Astrocyte (in vitro differentiated cells and primary cell): ENCODE data around the gene ING4.

ENCODE experiments used
- EZH2 ChIP-seq: IDR thresholded peaks from 2 replicates; pipeline ENCODE4 v1.6.1; 2012; ENCODE audit warnings: mild to moderate bottlenecking, low read length, inconsistent platforms; ENCODE audit not compliant: insufficient read depth
- TF ChIP-seq, protein P1 (sequence below): IDR thresholded peaks from 2 replicates; pipeline ENCODE4 v1.5.1; 2011; ENCODE audit warnings: low read depth, mild to moderate bottlenecking, inconsistent platforms, low read length, moderate library complexity; ENCODE audit not compliant: insufficient read depth

DNA sequence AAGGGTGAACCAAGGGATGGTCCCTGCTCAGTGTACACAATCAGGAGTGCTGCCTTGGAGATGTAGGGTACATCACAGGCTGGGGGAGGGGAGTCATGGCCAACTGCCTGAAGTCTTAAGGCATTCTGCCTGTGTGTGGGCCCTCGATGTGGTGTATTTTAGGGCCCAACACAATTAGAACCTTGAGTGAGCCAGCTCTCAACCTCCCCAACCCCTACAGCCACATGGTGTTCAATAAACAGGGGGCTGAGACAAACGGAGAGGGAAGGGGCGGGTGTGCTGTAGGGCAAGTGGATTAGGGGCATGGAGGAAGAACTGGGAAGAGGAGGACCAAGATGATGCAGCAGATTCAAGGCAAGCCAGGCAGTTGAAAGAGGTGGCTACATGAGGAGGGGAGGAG is 47.1 kb downstream of the ING4 start:
- no peak for TF ChIP-seq EZH2
- TF ChIP-seq, protein P1, sequence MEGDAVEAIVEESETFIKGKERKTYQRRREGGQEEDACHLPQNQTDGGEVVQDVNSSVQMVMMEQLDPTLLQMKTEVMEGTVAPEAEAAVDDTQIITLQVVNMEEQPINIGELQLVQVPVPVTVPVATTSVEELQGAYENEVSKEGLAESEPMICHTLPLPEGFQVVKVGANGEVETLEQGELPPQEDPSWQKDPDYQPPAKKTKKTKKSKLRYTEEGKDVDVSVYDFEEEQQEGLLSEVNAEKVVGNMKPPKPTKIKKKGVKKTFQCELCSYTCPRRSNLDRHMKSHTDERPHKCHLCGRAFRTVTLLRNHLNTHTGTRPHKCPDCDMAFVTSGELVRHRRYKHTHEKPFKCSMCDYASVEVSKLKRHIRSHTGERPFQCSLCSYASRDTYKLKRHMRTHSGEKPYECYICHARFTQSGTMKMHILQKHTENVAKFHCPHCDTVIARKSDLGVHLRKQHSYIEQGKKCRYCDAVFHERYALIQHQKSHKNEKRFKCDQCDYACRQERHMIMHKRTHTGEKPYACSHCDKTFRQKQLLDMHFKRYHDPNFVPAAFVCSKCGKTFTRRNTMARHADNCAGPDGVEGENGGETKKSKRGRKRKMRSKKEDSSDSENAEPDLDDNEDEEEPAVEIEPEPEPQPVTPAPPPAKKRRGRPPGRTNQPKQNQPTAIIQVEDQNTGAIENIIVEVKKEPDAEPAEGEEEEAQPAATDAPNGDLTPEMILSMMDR: no peak
